Thyroid gland (tissue), 4 donors: ENCODE results near the gene ANK3. TPM values are rescaled to one million over a fixed set of nuclear protein-coding genes. Genes with fewer than 3 reads are reported as not detected.

Experiments used
- DNase-seq, 2 donors: peaks; one replicate each; pipeline ENCODE4 v3.0.0-alpha.2; 2019
- H3K27ac ChIP-seq, 3 donors: fragments of 200-600 bp; sonication (generic); 1 replicate in 2 of 3; 2 replicates in 1 of 3; pipeline ENCODE4 v1.5.1; 2016 to 2019; ENCODE audit warnings: mild to moderate bottlenecking in 1 of 3, moderate library complexity in 1 of 3
- H3K27me3 ChIP-seq: fragments of 200-600 bp; sonication (generic); one replicate; pipeline ENCODE4 v1.5.1; 2019
- H3K36me3 ChIP-seq, 2 donors: fragments of 200-600 bp; sonication (generic); one replicate each; pipeline ENCODE4 v1.5.1; 2016 to 2019
- H3K4me1 ChIP-seq, 2 donors: fragments of 200-600 bp; sonication (generic); one replicate each; pipeline ENCODE4 v1.5.1; 2017 to 2019
- H3K4me3 ChIP-seq, 3 donors: fragments of 200-600 bp; sonication (generic); replicated peaks in 1 of 3; 1 replicate in 2 of 3; 2 replicates in 1 of 3; pipeline ENCODE4 v1.5.1; 2016; ENCODE audit warnings: mild to moderate bottlenecking in 1 of 3
- H3K9me3 ChIP-seq: fragments of 200-600 bp; sonication (generic); one replicate; pipeline ENCODE4 v1.5.1; 2017
- POLR2A ChIP-seq, 2 donors: fragments of 450-650 bp; IDR thresholded peaks; one replicate each; pipeline ENCODE4 v1.6.1; 2017; ENCODE audit warnings: antibody characterized with exemption in 2 of 2, mild to moderate bottlenecking in 2 of 2, moderate library complexity in 1 of 2
- WGBS, 2 donors: methylation state at CpG; one replicate each; pipeline ENCODE4 v1.1.5; 2017; 5-methylcytosine and 5-hydroxymethylcytosine counted together
- intact Hi-C: fragments of 100-400 bp; cut with DNase I; formaldehyde crosslinking; loops from one replicate; pipeline ENCODE4 v1.15.1; 2023
- total RNA-seq, 4 donors: library from RNA; depleted of rRNA; stranded (reverse); fragments of >200 nt; gene quantifications; one replicate each; pipeline ENCODE4 v1.2.3, GENCODE V29; 2016
- TF ChIP-seq, protein P1 (sequence below), 6 experiments: fragments of 200-600 bp in 3 of 6; fragments of 450-650 bp in 3 of 6; sonication (generic) in 3 of 6; IDR thresholded peaks; one replicate each; pipeline ENCODE4 v1.5.1; 2016 to 2019; ENCODE audit warnings: antibody characterized with exemption in 6 of 6, mild to moderate bottlenecking in 2 of 6, inconsistent platforms in 1 of 6, moderate library complexity in 1 of 6

ANK3 gene
- total RNA-seq, 4 donors from 2014 or later: 56.6 to 118 (median 115) TPM

DNA sequence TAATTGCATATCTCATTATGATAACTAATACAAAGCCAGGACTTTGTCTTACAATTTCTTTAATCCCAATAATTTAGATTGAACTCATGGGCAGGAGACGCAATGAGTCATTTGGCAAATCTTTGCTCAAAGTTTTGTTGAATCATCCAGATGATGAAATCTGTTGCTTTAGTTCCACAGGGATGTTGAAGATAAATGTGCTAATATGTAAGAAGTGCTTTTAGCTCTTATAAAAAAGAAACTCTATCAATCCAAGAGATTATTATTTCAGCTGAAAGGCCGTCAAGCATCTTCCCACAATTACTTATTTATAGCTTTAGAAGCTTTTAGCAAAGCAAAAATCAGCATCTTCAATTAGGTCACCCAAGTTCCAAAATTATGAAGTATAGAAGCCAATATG is 36.8 kb upstream of the ANK3 start:
- DNase-seq: no peak
- Histone ChIP-seq H3K9me3 (no peaks in the 10 kb centered on the region), H3K27me3 (no peaks in the 10 kb centered on the region), H3K27ac (no peak overlapping the region), H3K36me3 (no peaks in the 10 kb centered on the region), H3K4me3 (no peak overlapping the region), H3K4me1 (peaks cover 12 to 20% of the 10 kb centered on the region in 2 donors)
- intact Hi-C loops: no loop called here
- WGBS, 2 donors: 81 to 85% methylated on average over 2 of the region's 2 CpGs
- no peak for TF ChIP-seq POLR2A (IDR thresholded peaks at IDR 0.05)
- TF ChIP-seq, protein P1, sequence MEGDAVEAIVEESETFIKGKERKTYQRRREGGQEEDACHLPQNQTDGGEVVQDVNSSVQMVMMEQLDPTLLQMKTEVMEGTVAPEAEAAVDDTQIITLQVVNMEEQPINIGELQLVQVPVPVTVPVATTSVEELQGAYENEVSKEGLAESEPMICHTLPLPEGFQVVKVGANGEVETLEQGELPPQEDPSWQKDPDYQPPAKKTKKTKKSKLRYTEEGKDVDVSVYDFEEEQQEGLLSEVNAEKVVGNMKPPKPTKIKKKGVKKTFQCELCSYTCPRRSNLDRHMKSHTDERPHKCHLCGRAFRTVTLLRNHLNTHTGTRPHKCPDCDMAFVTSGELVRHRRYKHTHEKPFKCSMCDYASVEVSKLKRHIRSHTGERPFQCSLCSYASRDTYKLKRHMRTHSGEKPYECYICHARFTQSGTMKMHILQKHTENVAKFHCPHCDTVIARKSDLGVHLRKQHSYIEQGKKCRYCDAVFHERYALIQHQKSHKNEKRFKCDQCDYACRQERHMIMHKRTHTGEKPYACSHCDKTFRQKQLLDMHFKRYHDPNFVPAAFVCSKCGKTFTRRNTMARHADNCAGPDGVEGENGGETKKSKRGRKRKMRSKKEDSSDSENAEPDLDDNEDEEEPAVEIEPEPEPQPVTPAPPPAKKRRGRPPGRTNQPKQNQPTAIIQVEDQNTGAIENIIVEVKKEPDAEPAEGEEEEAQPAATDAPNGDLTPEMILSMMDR (IDR thresholded peaks at IDR 0.05): no peak

DNA sequence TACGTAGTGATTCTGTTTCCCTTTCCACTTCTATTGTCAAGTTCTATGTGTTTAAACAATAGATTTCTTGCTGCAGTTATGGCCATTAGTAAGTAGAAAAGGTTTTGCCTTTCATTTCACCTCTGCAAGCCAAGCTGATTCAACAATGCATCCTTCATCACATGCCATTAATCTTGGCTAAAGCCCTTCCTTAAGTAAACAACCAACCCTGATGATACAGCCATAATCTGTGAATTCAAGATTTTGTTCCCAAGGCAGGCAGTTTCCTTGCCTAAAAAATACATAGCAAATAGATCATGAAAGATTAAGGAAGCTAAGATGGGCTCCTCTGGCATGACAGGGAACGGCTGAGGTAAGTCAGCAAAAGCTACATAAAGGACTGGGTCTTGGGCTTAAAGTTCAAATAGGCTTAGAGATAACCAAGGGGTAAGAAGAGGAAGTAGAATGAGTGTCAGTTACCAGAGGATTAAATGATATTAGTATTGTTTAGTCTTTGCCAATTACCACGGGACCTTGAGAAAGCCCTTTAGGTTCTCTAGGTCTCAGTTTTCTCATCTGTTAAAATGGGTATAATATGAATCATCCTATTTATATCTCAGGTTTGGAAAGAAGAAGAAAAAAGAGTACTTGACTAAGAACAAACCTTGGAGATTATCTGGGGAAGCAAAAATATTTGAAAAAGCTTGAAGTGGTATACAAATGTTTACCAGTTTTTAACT is 35.9 kb upstream of the ANK3 start:
- WGBS, 2 donors: 88 to 90% methylated on average over 3 of the region's 3 CpGs
- DNase-seq: no peak
- intact Hi-C loops: no loop called here
- Histone ChIP-seq H3K9me3 (no peaks in the 10 kb centered on the region), H3K27me3 (no peaks in the 10 kb centered on the region), H3K27ac (no peak overlapping the region), H3K36me3 (no peaks in the 10 kb centered on the region), H3K4me1 (peaks cover 12 to 20% of the 10 kb centered on the region in 2 donors), H3K4me3 (no peak overlapping the region)
- TF ChIP-seq POLR2A (IDR thresholded peaks at IDR 0.05): no peak
- TF ChIP-seq, protein P1 (IDR thresholded peaks at IDR 0.05): no peak

DNA sequence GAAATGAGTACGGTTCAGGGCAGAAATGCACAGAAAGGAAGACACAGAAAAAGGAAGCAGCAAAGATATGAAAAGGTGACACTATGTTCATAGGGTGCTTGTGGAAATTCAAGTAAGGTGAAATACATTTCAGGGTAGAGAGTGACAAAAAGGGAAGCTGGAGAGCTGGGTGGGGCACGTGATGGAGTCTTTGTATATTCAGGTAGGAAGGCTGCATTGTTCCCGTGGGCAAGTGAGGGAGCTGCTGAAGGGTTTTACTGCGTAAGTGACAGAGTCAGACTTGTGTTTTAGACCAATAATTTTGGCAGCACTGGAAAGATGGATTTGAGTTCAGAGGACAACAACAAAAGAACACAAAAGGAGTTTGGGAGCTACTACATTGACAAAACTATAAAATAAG is 35.3 kb upstream of the ANK3 start:
- H3K4me1 ChIP-seq: peaks cover 7 to 14% of the 10 kb centered on the region in 2 donors
- no peaks in the 10 kb centered on the region for H3K27me3 ChIP-seq
- TF ChIP-seq POLR2A (IDR thresholded peaks at IDR 0.05): no peak
- TF ChIP-seq, protein P1 (IDR thresholded peaks at IDR 0.05): no peak
- no peaks in the 10 kb centered on the region for H3K9me3 ChIP-seq
- no peak for DNase-seq
- 64 to 71% methylated on average over 4 of the region's 4 CpGs for WGBS, 2 donors
- no peaks in the 10 kb centered on the region for H3K36me3 ChIP-seq
- no peak overlapping the region for H3K4me3 ChIP-seq
- H3K27ac ChIP-seq: no peak overlapping the region
- intact Hi-C loops: no loop called here

DNA sequence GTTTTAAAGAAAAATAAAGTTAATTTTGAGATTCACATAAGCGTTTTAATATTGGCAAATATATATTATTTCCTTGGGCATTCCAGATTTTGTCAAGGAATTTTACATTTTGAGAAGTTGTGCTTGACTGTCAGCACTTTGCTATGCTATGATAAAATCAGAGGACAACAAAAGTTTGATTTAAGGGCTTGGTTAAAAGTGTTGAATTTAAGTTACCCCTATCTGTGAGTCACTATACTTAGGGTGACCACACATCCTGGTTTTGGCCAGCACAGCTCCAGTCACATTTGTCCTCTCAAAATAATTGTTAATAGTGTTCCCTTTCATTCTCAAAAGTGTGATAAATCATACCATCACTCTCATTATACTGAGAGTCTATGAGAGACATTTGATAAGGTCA is 34.2 kb upstream of the ANK3 start:
- DNase-seq: no peak
- H3K4me3 ChIP-seq: no peak overlapping the region
- no peak for TF ChIP-seq POLR2A (IDR thresholded peaks at IDR 0.05)
- TF ChIP-seq, protein P1 (IDR thresholded peaks at IDR 0.05): no peak
- peaks cover 0 to 5% of the 10 kb centered on the region in 2 donors for H3K4me1 ChIP-seq
- intact Hi-C loops: no loop called here
- H3K27ac ChIP-seq: no peak overlapping the region
- H3K27me3 ChIP-seq: no peaks in the 10 kb centered on the region
- 89 to 92% methylated on average over 1 of the region's 1 CpG for WGBS, 2 donors
- no peaks in the 10 kb centered on the region for H3K9me3 ChIP-seq
- no peaks in the 10 kb centered on the region for H3K36me3 ChIP-seq

DNA sequence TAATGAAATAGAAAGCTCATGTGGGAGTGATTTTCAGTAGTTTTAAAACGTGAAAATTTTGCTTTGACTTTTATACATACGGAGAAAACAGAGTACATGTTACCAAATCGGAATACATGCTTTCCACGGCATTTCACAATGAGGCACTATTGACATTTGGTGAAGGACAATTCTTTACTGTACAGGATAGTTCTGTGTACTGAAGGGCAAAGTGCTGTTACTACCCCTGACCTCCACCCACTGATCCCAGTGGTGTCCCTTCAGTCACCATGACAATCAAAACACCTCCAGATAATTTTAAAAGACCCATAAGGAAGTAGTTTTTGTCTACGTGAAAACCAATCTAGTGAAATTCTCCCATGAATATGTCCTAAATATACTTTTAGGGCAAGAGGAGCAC is 33.1 kb upstream of the ANK3 start:
- Histone ChIP-seq H3K27ac (no peak overlapping the region), H3K36me3 (no peaks in the 10 kb centered on the region), H3K27me3 (no peaks in the 10 kb centered on the region), H3K4me3 (no peak overlapping the region), H3K4me1 (peaks cover 0 to 5% of the 10 kb centered on the region in 2 donors), H3K9me3 (no peaks in the 10 kb centered on the region)
- 90 to 93% methylated on average over 5 of the region's 5 CpGs for WGBS, 2 donors
- intact Hi-C loops: no loop called here
- no peak for TF ChIP-seq POLR2A (IDR thresholded peaks at IDR 0.05)
- TF ChIP-seq, protein P1 (IDR thresholded peaks at IDR 0.05): no peak
- no peak for DNase-seq
